ENCODE data around the gene HBG2.

HBG2 gene

GRCh38 chr11:5226732-5227310, 27.8 kb downstream of the HBG2 start, which contains the start of gene HBB:
TSS of gene HBB (minus strand) at chr11:5227071. CDS start at chr11:5227021, 50 bp downstream.
- DNase-seq = no peak

- no peak for DNase-seq
Observed at GRCh38 chr11:5225480-5225871, 29.1 kb downstream of the HBG2 start.

GRCh38 chr11:5224538-5225479, 29.8 kb downstream of the HBG2 start:
- no peak for DNase-seq

- no peak for DNase-seq
Observed at GRCh38 chr11:5223686-5224085, 30.9 kb downstream of the HBG2 start.

GRCh38 chr11:5223146-5223545, 31.4 kb downstream of the HBG2 start:
- DNase-seq = no peak

GRCh38 chr11:5210376-5210885, 44.1 kb downstream of the HBG2 start:
- no peak for DNase-seq

- DNase-seq = peak; percentile 25
Observed at GRCh38 chr11:5204787-5205186, 49.8 kb downstream of the HBG2 start.

- no peak for DNase-seq
Observed at GRCh38 chr11:5203366-5203765, 51.2 kb downstream of the HBG2 start.

All from kidney glomerular epithelial cell (primary cell).